Measurements from ENCODE around the gene RPRD2.

- no peak for TF ChIP-seq SUZ12 (IDR thresholded peaks at IDR 0.05; ENCODE audit: extremely low read depth, insufficient read depth, insufficient read length)
- TF ChIP-seq ZNF274 (IDR thresholded peaks at IDR 0.05; ENCODE audit: low read depth, low read length): no peak
Measured at GRCh38 chr1:150477733-150478132, 113.8 kb downstream of the RPRD2 start.
